Caco-2 (cell line): ENCODE data around the gene ASTN1. TPM values are rescaled to one million over a fixed set of nuclear protein-coding genes. Genes with fewer than 3 reads are reported as not detected.

Experiments
- BruUV-seq: library from RNA; stranded (reverse); fragments of 400-500 nt; replicated peaks from 2 replicates; lab custom pipeline; 2021; lab: Mats Ljungman, UMichigan
- CTCF ChIA-PET: fragments of 300-600 bp; sonication (Branson Sonifier 250); formaldehyde crosslinking; loops from one replicate; lab custom pipeline; 2022; ENCODE audit warnings: antibody characterized with exemption; lab: Charles Lee
- POLR2A ChIA-PET: fragments of 300-600 bp; sonication (Branson Sonifier 250); formaldehyde crosslinking; loops from one replicate; lab custom pipeline; 2022; ENCODE audit warnings: antibody characterized with exemption; lab: Charles Lee
- DNase-seq, 2 experiments: peaks; one replicate each; pipeline versions ENCODE4 v3.0.0 to v3.0.0-alpha.2; 2020 to 2022
- H3K27me3 ChIP-seq: replicated peaks from 2 replicates; pipeline ENCODE4 v1.6.0; 2011; ENCODE audit warnings: low read length; ENCODE audit not compliant: control insufficient read depth, insufficient read depth
- H3K36me3 ChIP-seq: 2 replicates; pipeline ENCODE4 v1.5.1; 2011; ENCODE audit warnings: low read length; ENCODE audit not compliant: control insufficient read depth, insufficient read depth
- H3K4me1 ChIP-seq: fragments of 250-450 bp; sonication (Bioruptor Pico); 2 replicates; pipeline ENCODE4 v1.5.1; 2020; ENCODE audit warnings: mild to moderate bottlenecking
- H3K4me3 ChIP-seq: 2 replicates; pipeline ENCODE4 v1.5.1; 2011; ENCODE audit warnings: low read depth, mild to moderate bottlenecking, control low read depth, low read length
- H3K9me3 ChIP-seq: fragments of 250-450 bp; sonication (Bioruptor Pico); 2 replicates; pipeline ENCODE4 v1.5.1; 2020; ENCODE audit warnings: mild to moderate bottlenecking, moderate library complexity
- H3K27ac Mint-ChIP-seq: one replicate; pipeline ENCODE4 v1.8.0; 2022; ENCODE audit warnings: mixed read lengths; ENCODE audit not compliant: unreplicated experiment
- H3K27me3 Mint-ChIP-seq: one replicate; pipeline ENCODE4 v1.8.0; 2022; ENCODE audit warnings: mixed read lengths; ENCODE audit not compliant: insufficient read depth, unreplicated experiment
- H3K36me3 Mint-ChIP-seq: one replicate; pipeline ENCODE4 v1.8.0; 2022; ENCODE audit warnings: mild to moderate bottlenecking, mixed read lengths; ENCODE audit not compliant: insufficient read depth, unreplicated experiment
- H3K4me1 Mint-ChIP-seq: one replicate; pipeline ENCODE4 v1.8.0; 2022; ENCODE audit warnings: low read depth, mixed read lengths; ENCODE audit not compliant: unreplicated experiment
- H3K4me3 Mint-ChIP-seq: one replicate; pipeline ENCODE4 v1.8.0; 2022; ENCODE audit warnings: mild to moderate bottlenecking, moderate library complexity, mixed read lengths; ENCODE audit not compliant: unreplicated experiment
- H3K9me3 Mint-ChIP-seq: one replicate; pipeline ENCODE4 v1.8.0; 2022; ENCODE audit warnings: mixed read lengths; ENCODE audit not compliant: unreplicated experiment
- CTCF ChIP-seq, 2 experiments: fragments of 200-600 bp in 1 of 2; IDR thresholded peaks; 1 replicate in 1 of 2; 2 replicates in 1 of 2; pipeline versions ENCODE4 v1.5.1 to v1.8.0; 2011 to 2022; ENCODE audit warnings: antibody characterized with exemption in 1 of 2, control low read depth in 1 of 2, inconsistent platforms in 1 of 2, low read depth in 1 of 2, low read length in 1 of 2, mild to moderate bottlenecking in 1 of 2, moderate library complexity in 1 of 2; ENCODE audit not compliant: insufficient read depth in 1 of 2, severe bottlenecking in 1 of 2, unreplicated experiment in 1 of 2
- intact Hi-C: fragments of 100-400 bp; cut with micrococcal nuclease; formaldehyde crosslinking; loops from one replicate; pipeline ENCODE4 v1.10.0; 2022; ENCODE audit not compliant: unreplicated experiment
- total RNA-seq: library from RNA; stranded (reverse); gene quantifications from 2 replicates; pipeline ENCODE4 v1.2.3, GENCODE V29; 2022

ASTN1 gene
- total RNA-seq, 1 experiment from 2014 or later: not detected

GRCh38 chr1:176839216-176839615 is 325.3 kb downstream of the ASTN1 start:
- H3K4me1 ChIP-seq: no peaks in the 10 kb centered on the region
- no peak for DNase-seq
- no peaks in the 10 kb centered on the region for H3K4me1 Mint-ChIP-seq
- peaks cover 9% of the 10 kb centered on the region for H3K27me3 Mint-ChIP-seq
- no peaks in the 10 kb centered on the region for H3K36me3 Mint-ChIP-seq
- BruUV-seq: no TSS peak
- no peak overlapping the region for H3K4me3 Mint-ChIP-seq
- H3K9me3 Mint-ChIP-seq: no peaks in the 10 kb centered on the region
- no peaks in the 10 kb centered on the region for H3K27me3 ChIP-seq
- no peaks in the 10 kb centered on the region for H3K9me3 ChIP-seq
- ChIA-PET CTCF (no interaction called here), POLR2A (no interaction called here)
- no peak for TF ChIP-seq CTCF (IDR thresholded peaks at IDR 0.05; ENCODE audit: insufficient read depth in 1 of 2, low read depth in 1 of 2, low read length in 1 of 2, severe bottlenecking in 1 of 2, unreplicated experiment in 1 of 2)
- H3K27ac Mint-ChIP-seq: no peak overlapping the region
- H3K4me3 ChIP-seq: no peak overlapping the region
- H3K36me3 ChIP-seq: no peaks in the 10 kb centered on the region
- intact Hi-C loops: no loop called here

- POLR2A ChIA-PET: no interaction called here
- Histone ChIP-seq H3K27me3 (no peaks in the 10 kb centered on the region), H3K9me3 (no peaks in the 10 kb centered on the region), H3K4me1 (no peaks in the 10 kb centered on the region), H3K36me3 (no peaks in the 10 kb centered on the region), H3K4me3 (no peak overlapping the region)
- no peak for DNase-seq
- no peaks in the 10 kb centered on the region for H3K4me1 Mint-ChIP-seq
- H3K9me3 Mint-ChIP-seq: no peaks in the 10 kb centered on the region
- intact Hi-C loops: no loop called here
- peaks cover 9% of the 10 kb centered on the region for H3K27me3 Mint-ChIP-seq
- BruUV-seq: no TSS peak
- no peak overlapping the region for H3K27ac Mint-ChIP-seq
- H3K36me3 Mint-ChIP-seq: no peaks in the 10 kb centered on the region
- no peak for TF ChIP-seq CTCF (IDR thresholded peaks at IDR 0.05; ENCODE audit: insufficient read depth in 1 of 2, low read depth in 1 of 2, low read length in 1 of 2, severe bottlenecking in 1 of 2, unreplicated experiment in 1 of 2)
- H3K4me3 Mint-ChIP-seq: no peak overlapping the region
- CTCF ChIA-PET: no interaction called here
These were observed 326.1 kb downstream of the ASTN1 start for GRCh38 chr1:176838276-176838995.

GRCh38 chr1:176837708-176838107 is 326.8 kb downstream of the ASTN1 start:
- intact Hi-C loops: no loop called here

More at GRCh38 chr1:176837708-176838107, 326.8 kb downstream of the ASTN1 start:
- Histone ChIP-seq H3K27me3 (no peaks in the 10 kb centered on the region), H3K4me3 (no peak overlapping the region), H3K9me3 (no peaks in the 10 kb centered on the region), H3K36me3 (no peaks in the 10 kb centered on the region), H3K4me1 (no peaks in the 10 kb centered on the region)
- no peak for DNase-seq
- ChIA-PET CTCF (no interaction called here), POLR2A (no interaction called here)
- H3K36me3 Mint-ChIP-seq: no peaks in the 10 kb centered on the region
- no peaks in the 10 kb centered on the region for H3K4me1 Mint-ChIP-seq
- no peak overlapping the region for H3K27ac Mint-ChIP-seq
- H3K4me3 Mint-ChIP-seq: no peak overlapping the region
- H3K27me3 Mint-ChIP-seq: peaks cover 13% of the 10 kb centered on the region
- no peak for TF ChIP-seq CTCF (IDR thresholded peaks at IDR 0.05; ENCODE audit: insufficient read depth in 1 of 2, low read depth in 1 of 2, low read length in 1 of 2, severe bottlenecking in 1 of 2, unreplicated experiment in 1 of 2)
- H3K9me3 Mint-ChIP-seq: no peaks in the 10 kb centered on the region
- BruUV-seq: no TSS peak
